H1 (cell line): Measurements from ENCODE around the gene TBKBP1. TPM values are rescaled to one million over a fixed set of nuclear protein-coding genes. Genes with fewer than 3 reads are reported as not detected.

Source experiments
- CTBP2 ChIP-seq: IDR thresholded peaks from 2 replicates; pipeline ENCODE4 v1.7.0; 2011; ENCODE audit warnings: borderline replicate concordance, mild to moderate bottlenecking, moderate library complexity, mixed read lengths, low read length; ENCODE audit not compliant: insufficient read depth, insufficient read length
- FOSL1 ChIP-seq: IDR thresholded peaks from 2 replicates; pipeline ENCODE4 v1.6.1; 2011; ENCODE audit warnings: mild to moderate bottlenecking, low read depth, low read length, moderate library complexity; ENCODE audit not compliant: insufficient read depth
- NANOG ChIP-seq: IDR thresholded peaks from 2 replicates; pipeline ENCODE4 v1.6.1; 2011; ENCODE audit warnings: low read length, low read depth, mild to moderate bottlenecking, inconsistent platforms; ENCODE audit not compliant: insufficient read depth, poor library complexity, severe bottlenecking
- SIN3A ChIP-seq, 2 experiments: IDR thresholded peaks in 1 of 2; conservative IDR thresholded peaks in 1 of 2; 2 replicates each; pipeline ENCODE4 v1.6.1; 2011 to 2012; ENCODE audit warnings: low read length in 2 of 2, improper control_type of control experiment in 1 of 2, low read depth in 1 of 2, mild to moderate bottlenecking in 1 of 2
- TAF1 ChIP-seq: IDR thresholded peaks from 2 replicates; pipeline ENCODE4 v1.6.1; 2011; ENCODE audit warnings: mild to moderate bottlenecking, low read depth, low read length
- polyA plus RNA-seq, 7 experiments: library from polyadenylated mRNA; depleted of rRNA in 3 of 7; stranded (reverse) in 5 of 7; unstranded in 2 of 7; fragments of >200 nt in 5 of 7; fragments of 200-250 nt in 2 of 7; gene quantifications; 1 replicate in 5 of 7; 2 replicates in 1 of 7; 4 replicates in 1 of 7; pipeline versions ENCODE4 v1.2.1 to v1.2.3, GENCODE V29; 2011 to 2013; ENCODE audit warnings: missing spikeins in 2 of 7, mixed read lengths in 2 of 7
- total RNA-seq: library from RNA; stranded (reverse); fragmentation: NEBNext Ultra II Directional; extraction: Animal tissue kit (Norgen Biotek cat#: 25700); gene quantifications from 2 replicates; pipeline ENCODE4 v1.2.1, GENCODE V29; 2021

The TBKBP1 gene
- total and polyA plus RNA-seq, 2 of the 8 experiments (the other 6 are each of a cell fraction or from before 2014, with no cell fraction given): 6.3 to 15.1 TPM

GRCh38 chr17:47736501-47737495 lies 42.8 kb downstream of the TBKBP1 start (continued):
- TF ChIP-seq FOSL1 (no peak), NANOG (no peak), TAF1 (no peak), CTBP2 (no peak), SIN3A (conservative IDR thresholded peaks at IDR 0.05 in 1 of 2, IDR thresholded peaks at IDR 0.05 in 1 of 2; ENCODE audit: low read depth in 1 of 2, low read length in 2 of 2) (no peak)
